Activated CD8-positive, alpha-beta memory T cell treated with anti-CD3 and anti-CD28 coated beads, Interleukin-2, amount 50 U/mL, for 48 hours (primary cell): ENCODE data around the gene KIAA1614.
A peak's percentile ranks its signal among the peaks of the same experiment; 100 is the strongest.

Source experiments
- DNase-seq: peaks from one replicate; pipeline ENCODE4 v3.0.0-alpha.2; 2020

KIAA1614 gene

GRCh38 chr1:180909005-180909414 lies 3.7 kb upstream of the KIAA1614 start:
- peak; percentile 42 for DNase-seq

GRCh38 chr1:180909462-180909976 lies 3.2 kb upstream of the KIAA1614 start:
- DNase-seq, result no peak

- peak; percentile 49 for DNase-seq
These were observed 981 bp upstream of the KIAA1614 start for GRCh38 chr1:180911640-180912191.

GRCh38 chr1:180912211-180912800 lies 391 bp upstream of the KIAA1614 start:
- peak; percentile 53 for DNase-seq

GRCh38 chr1:180915426-180915965 lies 2.8 kb downstream of the KIAA1614 start:
- DNase-seq, result no peak

GRCh38 chr1:180916012-180916770 lies 3.5 kb downstream of the KIAA1614 start:
- DNase-seq, result no peak

- DNase-seq, result no peak
These were observed 4.1 kb downstream of the KIAA1614 start for GRCh38 chr1:180916771-180917170.

- no peak for DNase-seq
These were observed 4.8 kb downstream of the KIAA1614 start for GRCh38 chr1:180917306-180918065.

GRCh38 chr1:180918519-180918918 lies 5.8 kb downstream of the KIAA1614 start:
- no peak for DNase-seq

- DNase-seq, result no peak
These were observed 6.5 kb downstream of the KIAA1614 start for GRCh38 chr1:180919183-180919700.

GRCh38 chr1:180920193-180920592 lies 7.5 kb downstream of the KIAA1614 start:
- DNase-seq, result no peak

- no peak for DNase-seq
These were observed 8.0 kb downstream of the KIAA1614 start for GRCh38 chr1:180920702-180921101.

- no peak for DNase-seq
These were observed 8.7 kb downstream of the KIAA1614 start for GRCh38 chr1:180921386-180921785.

GRCh38 chr1:180921891-180922630 lies 9.4 kb downstream of the KIAA1614 start:
- no peak for DNase-seq

- no peak for DNase-seq
These were observed 9.9 kb downstream of the KIAA1614 start for GRCh38 chr1:180922631-180923015.

GRCh38 chr1:180923021-180923841 lies 10.5 kb downstream of the KIAA1614 start:
- no peak for DNase-seq

- no peak for DNase-seq
These were observed 11.2 kb downstream of the KIAA1614 start for GRCh38 chr1:180923887-180924286.

- DNase-seq, result no peak
These were observed 12.2 kb downstream of the KIAA1614 start for GRCh38 chr1:180924939-180925338.

GRCh38 chr1:180925471-180926051 lies 12.9 kb downstream of the KIAA1614 start:
- DNase-seq, result no peak

- no peak for DNase-seq
These were observed 13.7 kb downstream of the KIAA1614 start for GRCh38 chr1:180926164-180926981.
